Measurements from ENCODE around the gene TERB2.
"Not testable (repeated sequence)": the region's sequence is repeated elsewhere in the genome, so short reads cannot be mapped to it uniquely, and the experiment has no call there.

TERB2 gene

GRCh38 chr15:44956388-44956787 is at the start of gene TERB2:
Gene TERB2, plus strand, starts transcription at chr15:44956687. Its CDS starts 32 bp downstream, at chr15:44956719.
- in situ Hi-C loops (cut with MboI; ENCODE audit: low sequenced_read_pairs), result no loop called here

DNA sequence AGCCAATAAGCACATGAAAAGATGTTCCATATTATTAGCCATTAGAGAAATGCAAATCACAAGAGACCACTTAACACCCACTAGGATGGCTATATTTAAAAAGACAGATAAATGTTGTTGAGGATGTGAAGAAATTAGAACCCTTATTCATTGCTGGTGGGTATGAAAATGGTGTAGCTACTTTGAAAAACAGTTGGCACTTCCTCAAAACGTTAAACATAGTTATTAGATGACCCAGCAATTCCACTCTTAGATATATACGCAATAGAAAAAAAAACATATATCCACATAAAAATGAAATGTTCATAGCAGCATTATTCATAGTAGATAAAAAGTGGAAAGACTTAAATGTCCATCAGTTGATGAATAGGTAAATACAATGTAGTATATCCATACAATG is 47.1 kb upstream of the TERB2 start:
- in situ Hi-C loops (cut with MboI; ENCODE audit: low sequenced_read_pairs), result no loop called here

DNA sequence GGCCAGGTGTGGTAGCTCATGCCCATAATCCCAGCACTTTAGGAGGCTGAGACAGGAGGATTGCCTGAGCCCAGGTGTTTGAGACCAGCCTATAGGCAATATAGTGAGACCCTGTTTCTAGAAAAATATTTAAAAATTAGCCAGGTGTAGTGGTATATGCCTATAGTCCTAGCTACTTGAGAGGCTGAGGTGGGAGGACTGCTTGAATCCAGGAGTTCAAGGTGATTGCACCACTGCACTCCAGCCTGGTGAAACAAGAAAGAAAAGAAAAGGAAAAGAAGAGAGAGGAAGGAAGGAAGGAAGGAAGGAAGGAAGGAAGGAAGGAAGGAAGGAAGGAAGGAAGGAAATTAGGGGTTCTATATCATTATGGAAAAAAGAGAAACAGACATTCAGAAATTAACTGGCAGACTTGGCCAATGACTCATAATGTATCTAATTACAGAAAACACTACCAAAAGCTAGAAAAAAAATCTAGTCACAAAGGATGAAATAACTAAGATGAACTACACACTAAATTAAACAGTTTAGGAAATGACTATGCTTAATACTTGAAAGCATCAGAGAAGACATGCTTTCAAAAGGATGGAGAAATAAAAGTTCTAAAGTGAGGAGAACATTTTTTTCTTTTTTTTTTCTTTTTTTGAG is 45.4 kb upstream of the TERB2 start:
- in situ Hi-C loops (cut with MboI; ENCODE audit: low sequenced_read_pairs), result no loop called here

GRCh38 chr15:44912186-44912585 is 44.3 kb upstream of the TERB2 start:
- in situ Hi-C loops (cut with MboI; ENCODE audit: low sequenced_read_pairs), result not testable (repeated sequence)

GRCh38 chr15:44912974-44913448 is 43.5 kb upstream of the TERB2 start:
- in situ Hi-C loops (cut with MboI; ENCODE audit: low sequenced_read_pairs), result not testable (repeated sequence)

GRCh38 chr15:44918136-44918535 is 38.4 kb upstream of the TERB2 start:
- in situ Hi-C loops (cut with MboI; ENCODE audit: low sequenced_read_pairs), result no loop called here

DNA sequence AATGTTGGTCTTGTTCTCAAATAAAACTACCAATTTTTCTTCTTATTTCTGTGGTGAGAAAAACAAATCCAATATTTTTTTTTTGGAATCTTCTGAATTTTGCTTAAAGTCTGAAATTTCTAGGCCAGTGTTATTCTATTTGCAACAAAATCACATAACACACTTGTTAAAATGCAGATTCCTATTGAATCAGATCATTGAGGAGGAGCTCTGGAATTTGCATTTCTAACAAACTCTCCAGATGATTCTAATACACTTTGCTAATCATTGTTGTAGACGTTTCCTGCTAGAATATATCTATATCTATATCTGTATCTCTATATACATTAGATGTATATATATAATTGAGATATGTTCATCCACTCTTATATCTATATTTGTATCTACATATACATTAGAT is 27.8 kb upstream of the TERB2 start:
- in situ Hi-C loops (cut with MboI; ENCODE audit: low sequenced_read_pairs), result not testable (repeated sequence)

DNA sequence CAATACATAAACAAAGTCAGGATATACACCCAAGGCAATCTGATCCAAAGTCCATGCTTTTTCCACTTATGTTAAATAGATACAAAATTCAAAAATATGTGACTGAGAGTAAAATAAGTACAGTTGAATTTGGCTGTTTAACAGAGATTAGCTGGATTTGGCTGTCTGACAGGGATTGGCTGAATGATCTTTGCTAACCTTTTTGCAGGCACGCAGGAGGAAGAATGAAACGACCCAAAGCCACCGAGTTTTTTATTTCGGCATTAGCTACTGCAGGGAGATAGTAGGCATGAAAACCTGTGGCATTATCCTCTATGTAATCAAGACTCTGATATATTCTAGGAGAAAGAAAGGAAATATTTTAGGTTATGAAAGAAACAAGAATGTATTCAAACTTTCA is 26.2 kb upstream of the TERB2 start:
- in situ Hi-C loops (cut with MboI; ENCODE audit: low sequenced_read_pairs), result not testable (repeated sequence)

- in situ Hi-C loops (cut with MboI; ENCODE audit: low sequenced_read_pairs), result not testable (repeated sequence)
Measured at GRCh38 chr15:44958302-44958701, 1.8 kb downstream of the TERB2 start.

DNA sequence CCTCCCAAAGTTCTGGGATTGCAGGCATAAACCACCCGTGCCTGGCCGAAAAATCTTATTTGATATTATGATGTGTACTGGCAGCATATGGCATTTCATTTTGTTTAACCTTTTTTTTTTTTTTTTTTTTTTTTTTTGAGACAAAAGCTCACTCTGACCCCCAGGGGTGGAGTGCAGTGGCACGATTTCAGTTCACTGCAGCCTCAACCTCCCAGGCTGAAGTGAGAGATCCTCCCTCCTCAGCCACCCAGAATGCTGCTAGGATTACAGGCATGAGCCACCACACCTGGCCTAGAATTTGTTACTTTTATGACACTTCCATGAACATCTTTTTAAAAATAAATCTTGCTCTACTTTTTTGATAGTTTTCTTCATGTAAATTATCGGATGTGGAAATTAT is 12.0 kb downstream of the TERB2 start:
- in situ Hi-C loops (cut with MboI; ENCODE audit: low sequenced_read_pairs), result no loop called here

DNA sequence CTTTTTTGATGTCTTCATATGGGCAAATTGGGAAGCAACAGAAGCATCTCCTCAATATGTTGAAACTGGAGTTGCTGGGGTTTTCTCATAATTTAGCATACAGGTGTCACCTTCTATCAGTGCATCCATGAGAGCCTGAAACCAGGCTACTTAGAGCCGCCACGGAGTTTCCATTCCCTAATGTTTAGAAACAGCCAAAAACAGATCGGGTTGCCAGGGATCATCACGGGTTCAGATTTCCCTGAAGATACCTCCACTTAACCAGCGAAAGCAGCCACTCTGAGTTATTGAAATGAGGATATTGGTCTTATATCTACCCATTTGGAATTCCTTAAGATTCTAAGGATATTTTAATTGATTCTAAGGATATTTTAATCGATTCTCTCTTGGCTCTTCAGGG is 14.5 kb downstream of the TERB2 start:
- in situ Hi-C loops (cut with MboI; ENCODE audit: low sequenced_read_pairs), result no loop called here

- in situ Hi-C loops (cut with MboI; ENCODE audit: low sequenced_read_pairs), result not testable (repeated sequence)
Measured at GRCh38 chr15:44976183-44976582, 19.7 kb downstream of the TERB2 start.

DNA sequence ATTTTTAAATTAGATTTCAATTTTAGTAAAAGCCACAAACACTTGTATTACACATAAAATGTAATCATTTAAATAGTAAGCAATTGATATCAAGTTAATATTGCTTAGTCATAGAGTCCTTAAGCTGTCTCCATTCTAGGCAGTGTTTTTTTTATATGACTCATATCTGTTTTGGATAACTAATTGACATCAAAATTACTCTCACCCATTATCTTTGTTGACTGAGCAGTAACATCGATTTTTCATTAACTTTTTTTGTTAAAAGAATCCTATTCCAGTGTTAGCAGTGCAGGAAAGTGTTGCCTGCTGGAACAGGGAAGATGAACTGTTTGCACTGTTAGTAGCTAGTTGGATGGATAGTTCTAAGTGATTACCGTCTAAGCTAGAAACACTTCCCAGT is 21.3 kb downstream of the TERB2 start:
- in situ Hi-C loops (cut with MboI; ENCODE audit: low sequenced_read_pairs), result not testable (repeated sequence)

DNA sequence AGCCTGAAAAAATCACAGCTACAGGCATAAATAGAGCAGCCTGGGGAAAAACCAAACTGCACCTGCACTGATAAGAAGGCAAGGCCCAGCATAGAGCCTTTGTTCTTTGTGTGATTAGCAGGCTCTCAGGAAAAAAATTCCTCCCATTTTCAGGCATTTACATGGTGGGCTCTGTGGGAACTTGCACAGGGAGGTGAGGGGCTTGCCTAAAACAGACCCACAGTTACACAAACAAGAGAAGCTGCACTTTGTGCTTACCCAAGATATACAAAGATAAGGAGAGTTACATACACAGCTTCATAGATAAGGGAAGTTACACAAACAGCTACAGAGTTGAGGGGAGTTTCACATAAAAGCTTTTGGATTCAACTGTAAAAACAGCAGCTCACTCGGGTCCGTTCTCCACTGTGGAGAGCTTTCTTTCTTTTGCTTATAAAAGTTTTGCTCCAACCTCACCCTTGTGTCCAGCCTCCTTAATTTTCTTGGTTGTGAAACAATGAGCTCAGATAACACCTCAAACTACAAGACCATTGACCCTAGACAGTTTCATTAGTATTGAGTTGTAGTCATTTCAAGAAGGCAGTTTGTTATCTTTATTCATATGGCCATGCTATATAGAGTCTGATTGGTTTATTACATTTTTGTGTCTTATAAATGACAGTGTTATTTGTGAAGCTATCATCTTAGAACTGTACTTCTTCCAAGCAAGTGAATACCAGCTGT is 23.3 kb downstream of the TERB2 start:
- in situ Hi-C loops (cut with MboI; ENCODE audit: low sequenced_read_pairs), result not testable (repeated sequence)

DNA sequence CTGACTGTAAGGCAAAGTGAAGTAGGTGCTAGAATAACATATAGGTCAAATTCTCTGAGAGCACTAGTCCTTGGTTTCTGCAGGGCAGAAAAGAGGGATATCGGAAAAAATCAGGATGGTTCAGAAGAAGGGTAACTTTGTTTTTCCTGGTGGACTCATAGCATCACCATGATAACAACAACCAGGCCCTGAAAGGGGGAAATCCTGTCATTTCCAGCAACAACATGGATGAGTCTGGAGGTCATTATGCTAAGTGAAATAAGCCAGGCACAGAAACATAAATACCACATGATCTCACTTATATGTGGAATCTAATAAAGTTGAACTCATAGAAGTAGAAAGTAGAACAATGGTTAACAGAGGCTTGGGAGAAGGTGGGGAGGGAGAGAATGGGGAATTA is 27.7 kb downstream of the TERB2 start:
- in situ Hi-C loops (cut with MboI; ENCODE audit: low sequenced_read_pairs), result not testable (repeated sequence)

DNA sequence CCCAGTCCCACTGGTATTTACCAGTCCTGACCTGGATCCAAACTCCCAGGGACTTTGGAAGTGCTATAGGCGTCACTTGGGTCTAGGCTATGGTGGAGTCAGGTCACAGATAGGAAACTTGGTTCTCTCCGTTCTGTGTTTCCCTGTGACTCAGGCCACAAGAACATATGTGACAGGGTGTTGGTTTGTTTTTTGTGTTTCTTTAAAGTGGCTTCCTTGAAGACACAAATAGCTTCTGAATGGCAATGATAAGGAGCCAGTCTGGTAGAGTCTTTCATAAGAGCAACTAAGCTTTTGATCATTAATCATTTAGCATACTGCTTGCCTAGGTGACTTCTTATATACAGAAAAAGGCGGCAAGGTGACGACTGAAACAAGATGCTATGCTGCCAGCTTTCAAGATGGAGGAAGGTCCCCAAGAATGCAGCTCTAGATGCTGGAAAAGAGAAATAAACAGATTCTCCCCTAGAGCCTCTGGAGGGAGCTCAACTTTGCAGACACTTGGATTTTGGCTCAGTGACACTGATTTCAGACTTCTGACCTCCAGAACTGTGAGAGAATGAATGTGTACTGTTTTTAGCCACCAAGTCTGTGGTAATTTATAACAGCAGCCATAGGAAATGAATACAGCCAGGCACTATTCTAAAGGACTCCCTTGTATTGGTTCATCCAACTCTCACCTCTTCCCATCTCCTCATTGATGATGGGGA is 30.0 kb downstream of the TERB2 start:
- in situ Hi-C loops (cut with MboI; ENCODE audit: low sequenced_read_pairs), result not testable (repeated sequence)

DNA sequence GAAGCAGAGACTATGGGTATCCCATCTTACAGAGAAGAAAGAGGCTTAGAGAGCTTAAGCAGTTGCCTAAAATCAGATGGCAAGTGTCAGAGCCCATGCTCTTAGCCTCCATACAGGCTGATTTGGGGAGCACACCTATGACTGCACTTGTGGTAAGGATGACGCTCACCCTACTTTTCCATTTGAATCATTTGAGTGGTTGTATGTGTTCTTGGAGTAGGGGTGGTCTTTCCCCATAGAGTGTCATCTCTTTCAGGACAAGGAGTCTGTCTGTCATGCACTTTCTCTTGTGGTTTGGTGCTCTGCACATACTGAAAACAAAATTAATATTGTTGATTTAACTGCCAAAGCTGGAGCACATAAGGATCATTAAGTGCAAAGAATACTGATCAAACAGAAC is 31.2 kb downstream of the TERB2 start:
- in situ Hi-C loops (cut with MboI; ENCODE audit: low sequenced_read_pairs), result not testable (repeated sequence)

- in situ Hi-C loops (cut with MboI; ENCODE audit: low sequenced_read_pairs), result not testable (repeated sequence)
Measured at GRCh38 chr15:44988184-44988869, 31.8 kb downstream of the TERB2 start.

DNA sequence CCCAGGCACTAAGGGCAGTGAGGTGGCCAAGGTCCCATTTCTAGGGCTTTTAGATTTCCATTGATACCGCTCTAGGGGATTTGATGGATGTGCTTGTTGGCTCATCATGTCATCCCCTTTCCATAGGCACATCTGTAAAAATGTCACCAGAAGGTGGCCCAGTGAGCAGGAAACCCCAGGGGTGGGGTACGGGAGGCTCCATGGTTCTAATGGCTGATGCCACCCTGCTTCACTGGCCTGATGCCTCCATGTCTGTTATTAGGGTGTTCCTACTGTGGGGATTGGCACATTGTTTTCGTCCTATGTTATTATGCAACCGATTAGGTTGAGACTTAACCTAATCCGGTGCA is 32.4 kb downstream of the TERB2 start:
- in situ Hi-C loops (cut with MboI; ENCODE audit: low sequenced_read_pairs), result not testable (repeated sequence)

DNA sequence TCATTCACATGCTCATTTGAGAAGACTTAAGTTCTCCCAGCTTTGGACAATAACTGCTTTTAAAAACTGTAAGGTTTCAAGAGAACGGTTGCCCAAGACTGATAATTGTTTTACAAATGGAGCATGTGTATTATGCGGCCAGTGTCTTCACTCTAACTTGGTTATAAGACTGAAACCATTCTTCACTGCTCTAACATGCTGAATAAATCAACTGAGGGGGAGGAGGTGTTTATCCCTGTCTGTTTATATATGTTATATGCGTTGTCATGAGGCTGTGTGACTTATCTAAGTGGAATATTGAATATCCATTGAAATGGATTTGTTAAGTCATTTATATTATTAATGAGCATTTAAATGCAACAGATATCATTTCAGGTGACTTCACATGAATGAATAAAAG is 41.1 kb downstream of the TERB2 start:
- in situ Hi-C loops (cut with MboI; ENCODE audit: low sequenced_read_pairs), result not testable (repeated sequence)

- in situ Hi-C loops (cut with MboI; ENCODE audit: low sequenced_read_pairs), result no loop called here
Measured at GRCh38 chr15:44999105-44999504, 42.6 kb downstream of the TERB2 start.
